ENCODE results near the gene ATL2.

ATL2 gene

DNA sequence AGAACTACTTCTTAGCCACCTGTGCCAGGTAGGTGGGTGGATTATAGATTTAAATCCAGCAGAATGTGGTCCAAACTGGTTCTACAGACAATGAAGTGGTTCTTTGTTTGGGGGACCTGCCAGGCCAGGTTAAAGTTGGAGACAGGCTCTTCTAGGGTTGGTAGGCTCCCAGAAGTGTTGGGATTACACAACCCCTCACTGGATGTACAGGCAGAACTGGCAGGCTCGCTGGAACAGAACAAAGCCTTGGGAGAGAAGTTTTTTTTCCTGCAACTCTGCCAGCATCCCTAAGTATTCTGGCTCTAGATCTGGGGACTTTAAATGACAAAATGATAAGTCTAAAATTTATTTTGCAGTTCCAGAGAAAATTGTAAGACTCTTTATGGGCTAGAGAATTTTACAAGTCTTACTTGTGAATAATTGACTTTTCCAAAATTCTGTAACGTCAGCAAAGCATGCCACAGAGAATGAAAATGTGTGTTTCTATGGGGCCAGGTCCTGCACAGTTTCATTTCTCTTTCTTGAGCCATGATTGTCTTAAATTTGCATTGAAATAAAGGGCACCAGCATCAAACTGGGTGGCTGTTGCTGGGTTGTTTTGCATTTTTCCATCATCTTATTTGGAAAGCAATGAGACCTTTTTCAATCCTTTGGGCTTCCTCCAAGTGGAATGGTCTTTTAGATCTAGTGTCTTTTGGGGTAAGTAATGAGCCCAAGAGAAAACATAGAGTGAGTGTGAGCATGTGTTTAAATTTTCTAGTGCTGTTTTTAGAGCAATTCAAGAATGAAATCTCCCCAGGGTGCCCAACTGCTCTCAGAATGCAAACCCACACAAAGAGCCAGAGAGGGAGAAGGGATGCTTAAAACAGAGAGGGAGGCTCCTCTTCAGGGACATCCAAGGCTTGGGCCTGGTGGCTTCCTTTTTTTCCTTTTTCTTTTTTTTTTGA lies 32.4 kb upstream of the ATL2 start:
- Histone ChIP-seq H3K9me3 (ENCODE audit: control insufficient read depth, insufficient read depth, low read length) (peaks cover 3% of the 10 kb centered on the region), H3K27me3 (ENCODE audit: control insufficient read depth, insufficient read depth, low read length) (no peaks in the 10 kb centered on the region), H3K9ac (ENCODE audit: low read depth, low read length) (no peak overlapping the region), H3K4me3 (ENCODE audit: low read depth, low read length) (no peak overlapping the region), H3K36me3 (ENCODE audit: control insufficient read depth, insufficient read depth, low read length) (no peaks in the 10 kb centered on the region), H3K4me1 (ENCODE audit: control insufficient read depth, insufficient read depth, low read length) (peaks cover 24% of the 10 kb centered on the region)

DNA sequence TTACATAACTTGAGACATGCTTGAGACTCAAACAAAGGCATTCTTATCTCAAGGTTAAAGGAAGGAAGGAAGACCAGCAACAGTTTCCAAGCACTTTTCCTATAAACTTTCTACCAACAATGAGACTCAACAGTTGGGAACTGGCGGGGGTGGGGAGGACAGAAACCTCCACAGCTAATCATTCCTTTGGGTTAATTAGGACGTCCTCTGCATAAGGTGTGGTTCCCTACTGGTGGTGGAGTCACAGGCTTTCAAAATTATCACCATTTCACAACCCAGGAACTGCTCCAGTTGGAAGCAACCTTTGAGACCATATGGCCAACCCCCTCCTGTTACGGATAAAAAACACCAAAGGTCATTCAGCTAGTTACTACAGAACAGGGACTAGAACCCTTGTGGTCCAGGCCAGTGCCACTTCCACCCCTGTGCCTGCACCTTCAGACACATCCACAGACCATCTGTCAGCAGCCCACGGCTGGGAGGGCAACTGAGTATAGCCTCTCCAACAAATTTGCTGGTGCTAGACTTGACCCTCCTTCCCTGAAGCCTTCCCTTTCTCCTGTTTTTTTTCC lies 30.1 kb upstream of the ATL2 start:
- Histone ChIP-seq H3K9me3 (ENCODE audit: control insufficient read depth, insufficient read depth, low read length) (no peaks in the 10 kb centered on the region), H3K9ac (ENCODE audit: low read depth, low read length) (no peak overlapping the region), H3K4me1 (ENCODE audit: control insufficient read depth, insufficient read depth, low read length) (peaks cover 24% of the 10 kb centered on the region), H3K27me3 (ENCODE audit: control insufficient read depth, insufficient read depth, low read length) (no peaks in the 10 kb centered on the region), H3K36me3 (ENCODE audit: control insufficient read depth, insufficient read depth, low read length) (no peaks in the 10 kb centered on the region), H3K4me3 (ENCODE audit: low read depth, low read length) (no peak overlapping the region)

DNA sequence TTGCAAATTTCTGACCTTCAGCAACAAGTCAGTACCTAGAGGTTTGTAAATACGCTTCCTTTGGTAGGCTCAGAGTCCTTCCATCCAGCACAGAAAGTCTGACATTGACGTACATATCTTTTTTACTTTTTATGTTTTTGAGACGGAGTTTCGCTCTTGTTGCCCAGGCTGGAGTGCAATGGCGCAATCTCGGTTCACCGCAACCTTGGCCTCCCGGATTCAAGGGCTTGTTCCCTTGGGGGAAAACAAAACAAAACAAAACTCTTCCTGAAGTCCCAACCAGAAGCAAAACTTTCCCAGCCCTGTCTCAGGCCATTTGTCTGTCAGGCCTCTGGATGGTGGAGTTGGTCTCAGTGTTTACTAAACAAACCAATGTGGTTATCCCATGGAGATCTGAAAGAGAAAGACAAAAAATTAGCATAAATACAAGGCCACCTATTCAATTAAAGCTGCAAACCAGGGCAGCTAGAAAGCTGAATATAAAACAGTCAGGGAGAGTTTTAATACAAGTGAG lies 29.6 kb upstream of the ATL2 start:
- no peaks in the 10 kb centered on the region for H3K27me3 ChIP-seq (ENCODE audit: control insufficient read depth, insufficient read depth, low read length)
- H3K4me3 ChIP-seq (ENCODE audit: low read depth, low read length): no peak overlapping the region
- peaks cover 24% of the 10 kb centered on the region for H3K4me1 ChIP-seq (ENCODE audit: control insufficient read depth, insufficient read depth, low read length)
- no peaks in the 10 kb centered on the region for H3K36me3 ChIP-seq (ENCODE audit: control insufficient read depth, insufficient read depth, low read length)
- H3K9ac ChIP-seq (ENCODE audit: low read depth, low read length): no peak overlapping the region
- no peaks in the 10 kb centered on the region for H3K9me3 ChIP-seq (ENCODE audit: control insufficient read depth, insufficient read depth, low read length)

DNA sequence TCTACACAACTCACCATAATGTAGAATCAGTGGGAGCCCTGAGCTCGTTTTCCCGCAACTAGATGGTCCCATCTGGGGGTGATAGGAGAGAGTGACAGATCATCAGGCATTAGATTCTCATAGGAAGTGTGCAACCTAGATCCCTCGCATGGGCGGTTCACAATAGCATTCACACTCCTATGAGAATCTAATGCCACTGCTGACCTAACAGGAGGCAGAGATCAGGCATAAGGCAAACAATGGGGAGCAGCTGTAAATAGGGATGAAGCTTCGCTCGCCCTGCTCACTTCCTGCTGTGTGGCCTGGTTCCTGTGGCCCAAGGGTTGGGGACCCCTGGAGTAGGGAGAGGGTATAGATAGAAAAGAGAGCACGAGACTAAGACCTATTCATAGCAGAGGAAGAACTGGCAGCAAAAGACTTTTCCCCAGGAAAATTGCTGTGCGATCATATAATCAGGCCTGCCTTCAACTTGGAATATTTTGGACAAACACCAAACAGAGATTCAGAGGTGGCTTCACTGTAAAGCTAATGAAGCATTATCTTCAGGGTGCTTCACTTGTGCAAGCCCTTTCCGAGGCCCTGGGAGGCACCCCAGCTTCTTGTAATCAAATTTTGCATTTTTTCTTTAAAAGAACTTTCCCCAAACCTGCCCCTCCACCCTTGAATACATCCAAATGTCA lies 29.0 kb upstream of the ATL2 start:
- H3K9ac ChIP-seq (ENCODE audit: low read depth, low read length): no peak overlapping the region

GRCh38 chr2:38400513-38400912 lies 23.4 kb upstream of the ATL2 start:
- H3K9ac ChIP-seq (ENCODE audit: low read depth, low read length): no peak overlapping the region
- no peaks in the 10 kb centered on the region for H3K9me3 ChIP-seq (ENCODE audit: control insufficient read depth, insufficient read depth, low read length)
- H3K4me1 ChIP-seq (ENCODE audit: control insufficient read depth, insufficient read depth, low read length): no peaks in the 10 kb centered on the region
- no peaks in the 10 kb centered on the region for H3K36me3 ChIP-seq (ENCODE audit: control insufficient read depth, insufficient read depth, low read length)
- no peaks in the 10 kb centered on the region for H3K27me3 ChIP-seq (ENCODE audit: control insufficient read depth, insufficient read depth, low read length)
- no peak overlapping the region for H3K4me3 ChIP-seq (ENCODE audit: low read depth, low read length)

More for the DNA sequence above, 29.0 kb upstream of the ATL2 start:
- Histone ChIP-seq H3K36me3 (ENCODE audit: control insufficient read depth, insufficient read depth, low read length) (no peaks in the 10 kb centered on the region), H3K4me3 (ENCODE audit: low read depth, low read length) (no peak overlapping the region), H3K27me3 (ENCODE audit: control insufficient read depth, insufficient read depth, low read length) (no peaks in the 10 kb centered on the region), H3K9me3 (ENCODE audit: control insufficient read depth, insufficient read depth, low read length) (no peaks in the 10 kb centered on the region), H3K4me1 (ENCODE audit: control insufficient read depth, insufficient read depth, low read length) (peaks cover 24% of the 10 kb centered on the region)

GRCh38 chr2:38398739-38399138 lies 21.7 kb upstream of the ATL2 start:
- H3K4me3 ChIP-seq (ENCODE audit: low read depth, low read length): no peak overlapping the region
- no peak overlapping the region for H3K9ac ChIP-seq (ENCODE audit: low read depth, low read length)
- H3K9me3 ChIP-seq (ENCODE audit: control insufficient read depth, insufficient read depth, low read length): no peaks in the 10 kb centered on the region

GRCh38 chr2:38394903-38395341 lies 17.8 kb upstream of the ATL2 start:
- H3K27me3 ChIP-seq (ENCODE audit: control insufficient read depth, insufficient read depth, low read length): no peaks in the 10 kb centered on the region
- no peak overlapping the region for H3K4me3 ChIP-seq (ENCODE audit: low read depth, low read length)
- no peaks in the 10 kb centered on the region for H3K4me1 ChIP-seq (ENCODE audit: control insufficient read depth, insufficient read depth, low read length)
- H3K36me3 ChIP-seq (ENCODE audit: control insufficient read depth, insufficient read depth, low read length): no peaks in the 10 kb centered on the region
- no peaks in the 10 kb centered on the region for H3K9me3 ChIP-seq (ENCODE audit: control insufficient read depth, insufficient read depth, low read length)
- no peak overlapping the region for H3K9ac ChIP-seq (ENCODE audit: low read depth, low read length)

More at GRCh38 chr2:38398739-38399138, 21.7 kb upstream of the ATL2 start:
- Histone ChIP-seq H3K27me3 (ENCODE audit: control insufficient read depth, insufficient read depth, low read length) (no peaks in the 10 kb centered on the region), H3K4me1 (ENCODE audit: control insufficient read depth, insufficient read depth, low read length) (no peaks in the 10 kb centered on the region), H3K36me3 (ENCODE audit: control insufficient read depth, insufficient read depth, low read length) (no peaks in the 10 kb centered on the region)

DNA sequence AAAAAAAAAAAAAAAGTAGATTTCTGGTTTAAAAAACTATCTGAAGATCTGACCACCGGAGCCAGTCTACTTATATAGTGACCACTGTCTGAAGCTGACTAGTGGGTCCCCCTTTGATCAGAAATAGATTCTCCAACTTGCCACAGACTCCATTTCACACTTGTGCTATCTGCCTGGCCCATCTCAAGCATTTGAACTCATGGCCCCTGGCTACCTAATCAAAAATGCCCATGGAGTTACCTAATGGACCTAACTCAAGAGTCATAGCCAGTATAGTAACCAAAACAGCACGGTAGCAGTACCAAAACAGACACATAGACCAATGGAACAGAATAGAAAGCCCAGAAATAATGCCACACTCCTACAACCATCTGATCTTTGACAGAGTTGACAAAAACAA lies 17.0 kb upstream of the ATL2 start:
- H3K9me3 ChIP-seq (ENCODE audit: control insufficient read depth, insufficient read depth, low read length): no peaks in the 10 kb centered on the region
- no peaks in the 10 kb centered on the region for H3K27me3 ChIP-seq (ENCODE audit: control insufficient read depth, insufficient read depth, low read length)
- no peak overlapping the region for H3K9ac ChIP-seq (ENCODE audit: low read depth, low read length)
- H3K4me3 ChIP-seq (ENCODE audit: low read depth, low read length): no peak overlapping the region
- no peaks in the 10 kb centered on the region for H3K36me3 ChIP-seq (ENCODE audit: control insufficient read depth, insufficient read depth, low read length)
- peaks cover 2% of the 10 kb centered on the region for H3K4me1 ChIP-seq (ENCODE audit: control insufficient read depth, insufficient read depth, low read length)

GRCh38 chr2:38390947-38391346 lies 13.9 kb upstream of the ATL2 start:
- no peak overlapping the region for H3K9ac ChIP-seq (ENCODE audit: low read depth, low read length)
- no peak overlapping the region for H3K4me3 ChIP-seq (ENCODE audit: low read depth, low read length)
- no peaks in the 10 kb centered on the region for H3K36me3 ChIP-seq (ENCODE audit: control insufficient read depth, insufficient read depth, low read length)
- no peaks in the 10 kb centered on the region for H3K27me3 ChIP-seq (ENCODE audit: control insufficient read depth, insufficient read depth, low read length)
- H3K4me1 ChIP-seq (ENCODE audit: control insufficient read depth, insufficient read depth, low read length): peaks cover 5% of the 10 kb centered on the region
- H3K9me3 ChIP-seq (ENCODE audit: control insufficient read depth, insufficient read depth, low read length): no peaks in the 10 kb centered on the region

DNA sequence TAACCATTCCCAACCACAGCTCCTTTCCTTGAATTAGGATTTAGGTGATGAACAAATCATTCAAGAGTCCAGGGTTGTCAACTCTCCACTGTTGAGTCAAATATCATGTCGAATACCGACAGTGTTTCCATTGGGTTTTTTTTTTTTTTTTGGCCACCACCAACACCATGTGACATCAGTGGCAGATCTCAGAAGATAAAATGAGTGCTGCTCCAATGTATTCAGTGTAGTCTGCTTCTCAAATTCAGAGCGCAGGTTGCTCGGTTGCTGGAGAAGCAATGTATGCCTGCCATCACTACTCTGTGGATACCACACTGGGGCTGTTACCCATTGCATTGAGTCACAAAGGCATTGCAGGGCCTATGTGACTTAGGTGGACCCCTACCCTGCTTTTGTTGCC lies 10.8 kb upstream of the ATL2 start:
- Histone ChIP-seq H3K9ac (ENCODE audit: low read depth, low read length) (no peak overlapping the region), H3K4me1 (ENCODE audit: control insufficient read depth, insufficient read depth, low read length) (peaks cover 5% of the 10 kb centered on the region), H3K27me3 (ENCODE audit: control insufficient read depth, insufficient read depth, low read length) (no peaks in the 10 kb centered on the region), H3K4me3 (ENCODE audit: low read depth, low read length) (no peak overlapping the region), H3K9me3 (ENCODE audit: control insufficient read depth, insufficient read depth, low read length) (no peaks in the 10 kb centered on the region), H3K36me3 (ENCODE audit: control insufficient read depth, insufficient read depth, low read length) (no peaks in the 10 kb centered on the region)

DNA sequence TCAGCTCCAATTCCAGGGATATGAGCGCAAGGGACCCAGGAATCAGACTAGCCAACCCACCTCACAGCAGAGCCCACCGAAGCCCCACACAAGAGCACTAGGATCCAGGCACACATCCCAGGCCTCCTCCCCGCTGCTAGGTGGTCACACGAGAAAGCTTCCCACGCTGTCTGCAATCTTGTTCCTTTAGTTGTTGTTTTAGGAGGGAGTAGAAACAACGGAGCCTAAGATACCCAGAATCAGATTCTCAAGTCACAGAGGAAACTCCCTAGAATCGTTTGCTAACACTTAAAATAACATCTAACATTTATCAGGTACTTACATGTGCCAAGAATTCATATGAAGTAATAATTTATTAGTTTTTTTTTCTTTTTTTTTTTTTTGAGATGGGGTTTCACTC lies 9.7 kb upstream of the ATL2 start:
- Histone ChIP-seq H3K9ac (ENCODE audit: low read depth, low read length) (no peak overlapping the region), H3K4me1 (ENCODE audit: control insufficient read depth, insufficient read depth, low read length) (peaks cover 5% of the 10 kb centered on the region), H3K27me3 (ENCODE audit: control insufficient read depth, insufficient read depth, low read length) (no peaks in the 10 kb centered on the region), H3K4me3 (ENCODE audit: low read depth, low read length) (no peak overlapping the region), H3K36me3 (ENCODE audit: control insufficient read depth, insufficient read depth, low read length) (no peaks in the 10 kb centered on the region), H3K9me3 (ENCODE audit: control insufficient read depth, insufficient read depth, low read length) (no peaks in the 10 kb centered on the region)

Data from iPS-15b (cell line).